HK-2 (cell line): Measurements from ENCODE around the gene DESI2.
"Not testable (repeated sequence)": the region's sequence is repeated elsewhere in the genome, so short reads cannot be mapped to it uniquely, and the experiment has no call there.

Experiments used
- DNase-seq: peaks from one replicate; pipeline ENCODE4 v3.0.0-alpha.2; 2018; ENCODE audit not compliant: unreplicated experiment

Gene DESI2

GRCh38 chr1:244705261-244706234 is 52.6 kb downstream of the DESI2 start:
- no peak for DNase-seq

GRCh38 chr1:244709076-244709475 is 56.1 kb downstream of the DESI2 start:
- DNase-seq: no peak

- no peak for DNase-seq
Measured at GRCh38 chr1:244709476-244710368, 56.8 kb downstream of the DESI2 start.

GRCh38 chr1:244710474-244711062 is 57.6 kb downstream of the DESI2 start:
- DNase-seq: no peak

GRCh38 chr1:244712669-244713068 is 59.7 kb downstream of the DESI2 start:
- no peak for DNase-seq

- no peak for DNase-seq
Measured at GRCh38 chr1:244713332-244713731, 60.4 kb downstream of the DESI2 start.

- no peak for DNase-seq
Measured at GRCh38 chr1:244727871-244728474, 75.0 kb downstream of the DESI2 start.

- DNase-seq: peak; percentile 22
Measured at GRCh38 chr1:244730153-244730933, 77.4 kb downstream of the DESI2 start.

GRCh38 chr1:244730934-244731434 is 78.1 kb downstream of the DESI2 start:
- DNase-seq: no peak

- DNase-seq: no peak
Measured at GRCh38 chr1:244731651-244732050, 78.7 kb downstream of the DESI2 start.

- DNase-seq: no peak
Measured at GRCh38 chr1:244732851-244733450, 80.0 kb downstream of the DESI2 start.

GRCh38 chr1:244735404-244735803 is 82.5 kb downstream of the DESI2 start:
- no peak for DNase-seq

- no peak for DNase-seq
Measured at GRCh38 chr1:244735876-244736561, 83.1 kb downstream of the DESI2 start.

- not testable (repeated sequence) for DNase-seq
Measured at GRCh38 chr1:244739140-244739539, 86.2 kb downstream of the DESI2 start.

- DNase-seq: not testable (repeated sequence)
Measured at GRCh38 chr1:244740027-244740617, 87.2 kb downstream of the DESI2 start.

GRCh38 chr1:244741692-244742091 is 88.8 kb downstream of the DESI2 start:
- no peak for DNase-seq

- DNase-seq: no peak
Measured at GRCh38 chr1:244749230-244750016, 96.5 kb downstream of the DESI2 start.

GRCh38 chr1:244751271-244751895 is 98.5 kb downstream of the DESI2 start:
- DNase-seq: no peak
